Stimulated activated CD4-positive, alpha-beta T cell treated with anti-CD3 and anti-CD28 coated beads, Interleukin-12 subunit alpha, Interleukin-12 subunit beta, amount 100 ng/mL, for 4 hours (primary cell): ENCODE measurements around the gene REV1.
"Not testable (repeated sequence)": the region's sequence is repeated elsewhere in the genome, so short reads cannot be mapped to it uniquely, and the experiment has no call there.

Experiments used
- DNase-seq: peaks from one replicate; pipeline ENCODE4 v3.0.0-alpha.2; 2020

REV1 gene

DNA sequence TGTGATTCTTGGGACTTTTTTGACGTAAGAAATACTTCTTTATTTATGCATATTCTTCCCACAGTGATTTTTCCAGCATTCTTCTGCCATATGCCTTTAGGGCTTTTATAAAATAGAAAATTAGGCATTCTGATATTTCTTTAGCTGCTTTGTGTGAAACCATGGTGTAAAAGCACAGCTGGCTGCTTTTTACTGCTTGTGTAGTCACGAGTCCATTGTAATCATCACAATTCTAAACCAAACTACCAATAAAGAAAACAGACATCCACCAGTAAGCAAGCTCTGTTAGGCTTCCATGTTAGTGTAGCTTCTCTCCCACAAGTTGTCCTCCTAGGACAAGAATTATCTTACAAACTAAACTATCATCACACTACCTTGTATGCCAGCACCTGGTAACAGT lies 90.0 kb downstream of the REV1 start:
- no peak for DNase-seq

DNA sequence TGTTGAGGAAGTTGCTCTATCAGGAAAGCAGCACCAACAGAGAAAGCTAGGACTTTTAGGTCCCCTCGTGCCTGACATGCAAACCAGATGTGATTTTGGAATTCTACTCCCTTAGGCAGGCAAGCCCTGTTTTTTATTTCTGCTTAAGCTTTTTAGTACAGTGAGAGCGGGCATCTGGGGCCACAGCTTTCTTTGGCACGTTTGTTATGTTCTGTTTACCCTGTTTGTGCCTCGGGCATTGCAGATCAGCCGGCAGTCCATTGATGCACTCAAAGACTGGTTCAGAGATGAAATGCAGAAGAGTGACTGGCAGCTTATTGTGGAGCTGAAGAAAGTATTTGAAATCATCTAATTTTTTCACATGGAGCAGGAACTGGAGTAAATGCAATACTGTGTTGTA lies 90.8 kb downstream of the REV1 start:
- no peak for DNase-seq

DNA sequence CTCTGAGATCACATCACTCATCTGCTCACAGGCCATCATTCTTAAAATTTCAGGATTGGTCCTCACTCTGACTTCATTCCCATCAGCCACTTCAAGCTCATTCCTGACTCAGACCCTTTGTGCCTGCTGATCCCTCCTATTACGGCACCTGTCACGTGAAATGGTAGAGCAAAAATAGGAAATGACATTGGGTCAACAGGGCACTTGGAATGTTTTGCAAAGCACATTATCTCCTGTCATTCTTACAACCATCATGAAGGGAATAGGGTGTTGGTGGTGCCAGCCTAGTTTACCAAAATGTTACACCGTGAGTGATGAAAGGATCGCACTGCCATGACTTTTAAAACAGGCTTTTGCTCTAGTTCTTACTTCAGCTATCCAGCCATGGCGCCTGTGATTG lies 91.5 kb downstream of the REV1 start:
- no peak for DNase-seq

DNA sequence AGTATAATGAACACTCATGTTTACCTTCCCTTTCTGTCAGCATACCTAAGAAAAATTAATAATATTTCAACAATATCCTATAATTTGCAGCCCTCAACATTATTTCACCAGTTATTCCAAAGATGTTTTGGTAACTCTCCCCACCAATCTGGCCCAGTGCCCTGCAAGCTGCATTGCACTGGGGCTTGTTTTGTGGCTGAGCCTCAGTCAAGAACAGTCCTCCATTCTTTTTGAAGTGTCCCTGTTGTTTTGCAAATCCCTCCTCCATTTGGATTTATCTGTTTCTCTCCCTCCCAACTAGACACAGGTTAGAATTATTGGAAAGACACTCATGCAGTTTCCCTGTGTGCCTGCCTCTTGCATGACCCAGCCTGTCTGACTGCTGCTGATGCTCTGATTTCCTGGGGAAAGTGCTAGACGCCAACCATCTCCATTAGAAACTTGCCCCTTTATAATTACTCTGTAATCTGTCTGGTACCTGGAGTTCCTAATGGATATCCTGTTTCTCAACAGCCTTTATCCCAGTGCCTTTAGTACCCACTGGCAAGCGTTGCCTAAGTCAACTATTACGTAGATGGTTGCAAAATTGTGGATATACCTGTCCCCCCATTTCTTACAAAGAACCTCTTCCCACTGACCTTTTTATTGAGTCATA lies 92.4 kb downstream of the REV1 start:
- DNase-seq, result no peak

DNA sequence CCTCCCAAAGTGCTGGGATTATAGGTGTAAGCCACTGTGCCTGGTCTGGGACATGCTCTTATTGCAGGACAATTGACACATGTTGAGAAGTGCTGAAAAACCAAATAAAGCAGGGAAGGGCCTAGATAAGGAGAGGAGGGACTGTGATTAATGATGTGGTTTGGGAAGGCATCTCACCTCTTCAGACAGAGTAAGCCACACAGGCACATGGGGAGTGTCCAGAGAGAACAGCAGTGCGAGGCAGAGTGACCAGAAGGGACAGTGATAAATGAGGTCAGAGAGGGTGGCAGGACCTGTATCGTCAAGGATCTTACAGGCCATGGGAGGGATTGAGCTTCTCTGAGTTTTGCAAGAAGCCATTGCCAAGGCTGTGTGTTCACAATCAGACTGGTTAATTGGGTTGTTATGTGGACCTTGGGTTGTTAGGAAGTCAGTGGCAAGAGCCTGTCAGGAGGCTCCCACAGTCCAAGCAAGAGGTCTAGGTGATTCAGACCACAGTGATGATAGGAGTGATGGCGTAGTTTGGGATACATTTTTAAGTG lies 94.2 kb downstream of the REV1 start:
- DNase-seq, result no peak

DNA sequence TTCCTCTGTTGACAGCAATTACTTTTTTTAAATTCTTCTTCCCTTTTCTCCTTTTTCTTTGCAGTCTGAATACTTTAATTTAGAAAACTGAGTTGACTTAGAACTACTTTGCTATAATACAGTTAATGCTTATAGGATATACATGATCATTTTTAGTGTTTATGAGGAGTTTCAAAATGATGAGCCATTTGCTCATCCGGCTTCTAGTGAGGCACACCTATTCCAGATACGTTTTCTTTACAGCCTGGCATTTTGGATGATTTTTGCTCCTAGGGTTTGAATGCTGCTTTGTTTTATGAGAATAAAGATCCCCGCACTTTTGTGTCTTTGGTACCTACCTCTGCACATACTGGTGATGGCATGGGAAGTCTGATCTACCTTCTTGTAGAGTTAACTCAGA lies 99.9 kb downstream of the REV1 start:
- no peak for DNase-seq

DNA sequence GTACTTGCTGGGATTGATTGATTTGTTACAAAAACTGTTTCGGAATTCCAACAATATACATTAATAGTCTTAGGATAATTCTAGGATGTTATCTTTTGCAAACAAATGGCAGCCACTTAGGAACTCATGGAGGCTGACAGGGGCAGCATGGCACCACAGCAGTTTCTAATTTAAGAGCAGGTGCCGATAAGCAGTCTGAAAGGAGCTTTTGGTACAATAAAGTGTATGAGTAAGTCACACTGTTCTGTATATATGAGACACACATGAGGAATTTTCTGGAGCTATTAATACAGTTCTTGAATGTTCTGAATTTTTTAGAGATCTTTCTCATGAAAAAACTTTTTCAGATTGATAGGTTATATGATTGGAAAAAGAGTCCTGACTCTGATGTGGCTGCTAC lies 100.4 kb downstream of the REV1 start:
- DNase-seq, result no peak

DNA sequence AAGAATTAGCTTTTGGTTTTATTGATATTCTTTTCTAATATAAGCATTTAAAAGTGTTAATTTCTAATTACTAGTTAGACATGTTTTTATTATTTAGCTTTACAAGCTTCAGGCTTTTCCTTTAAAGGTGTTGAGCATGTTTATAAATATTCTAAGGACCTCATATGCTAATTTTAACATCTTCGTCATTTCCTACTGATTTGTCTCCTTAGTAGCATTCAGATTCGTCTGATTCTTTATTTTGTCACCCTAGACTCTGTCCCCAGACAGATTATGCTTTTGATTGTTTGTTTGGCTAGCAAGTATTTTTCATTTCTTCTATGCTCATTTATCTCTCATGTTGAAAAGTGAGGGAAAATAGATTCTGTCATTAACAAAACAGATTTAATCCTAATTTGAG lies 100.9 kb downstream of the REV1 start:
- no peak for DNase-seq

DNA sequence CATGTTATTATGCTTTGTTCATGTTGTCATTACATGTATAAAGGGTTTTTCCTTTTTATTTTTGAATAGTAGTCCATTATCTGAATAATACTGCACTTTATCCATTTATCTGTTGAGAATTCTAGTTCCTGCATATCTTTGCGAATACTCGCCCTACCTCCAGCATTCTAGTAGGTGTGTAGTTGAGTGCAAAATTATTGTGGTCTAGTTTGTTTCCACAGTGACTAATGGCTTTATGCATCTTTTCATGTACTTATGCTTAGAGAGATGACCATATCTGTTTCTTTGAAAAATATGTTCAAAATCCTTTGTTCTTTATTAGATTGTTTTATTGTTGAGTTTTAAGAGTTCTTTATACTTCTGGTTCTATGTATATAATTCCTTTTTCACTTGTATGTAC lies 103.8 kb downstream of the REV1 start:
- DNase-seq, result no peak

DNA sequence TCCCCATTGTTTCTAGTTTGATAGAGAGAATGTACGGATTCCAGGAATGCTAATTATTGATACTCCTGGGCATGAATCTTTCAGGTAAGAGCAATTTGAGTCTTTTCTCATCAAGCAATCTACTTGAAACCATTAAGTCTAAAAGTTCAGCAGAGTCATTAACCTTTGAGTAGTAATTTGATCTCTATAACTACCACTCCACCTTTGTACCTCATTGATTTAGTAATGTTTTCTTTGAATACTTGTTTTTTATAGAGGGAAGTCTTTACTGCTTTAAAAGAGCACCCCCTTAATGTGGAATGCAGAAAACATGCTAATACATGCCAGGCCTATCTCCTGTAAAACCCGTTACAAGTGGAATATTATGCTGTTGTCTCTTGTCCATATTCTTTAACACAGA lies 107.7 kb downstream of the REV1 start:
- no peak for DNase-seq

DNA sequence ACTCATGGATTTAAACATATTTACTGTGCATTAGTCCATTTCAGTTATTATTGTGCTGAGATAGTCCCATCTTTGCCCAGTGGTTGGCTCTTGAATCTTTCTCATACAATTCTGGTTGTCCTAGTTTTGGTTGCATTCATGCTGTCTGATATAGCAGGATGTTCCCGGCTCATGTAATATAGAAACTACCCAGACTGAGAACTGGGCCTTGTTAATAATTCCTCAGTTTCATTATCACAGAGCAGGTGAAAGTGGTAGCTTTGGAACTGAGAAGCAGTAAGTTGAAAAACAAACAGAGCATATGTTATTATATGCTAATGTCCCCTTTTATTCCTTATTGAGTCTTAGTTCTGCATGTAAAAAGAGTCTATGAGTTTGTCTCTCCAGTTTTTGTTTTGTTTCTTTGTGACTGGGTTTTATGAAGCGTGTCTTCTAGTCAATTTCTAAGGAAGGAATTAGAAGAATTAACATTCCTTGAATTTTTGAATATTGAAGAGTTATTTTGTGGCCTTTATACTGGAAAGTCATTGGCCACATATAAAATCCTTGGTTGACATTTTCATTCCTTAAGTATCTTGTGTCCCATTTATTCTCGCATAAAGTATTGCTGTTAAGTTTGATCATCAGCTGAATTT lies 109.3 kb downstream of the REV1 start:
- no peak for DNase-seq

DNA sequence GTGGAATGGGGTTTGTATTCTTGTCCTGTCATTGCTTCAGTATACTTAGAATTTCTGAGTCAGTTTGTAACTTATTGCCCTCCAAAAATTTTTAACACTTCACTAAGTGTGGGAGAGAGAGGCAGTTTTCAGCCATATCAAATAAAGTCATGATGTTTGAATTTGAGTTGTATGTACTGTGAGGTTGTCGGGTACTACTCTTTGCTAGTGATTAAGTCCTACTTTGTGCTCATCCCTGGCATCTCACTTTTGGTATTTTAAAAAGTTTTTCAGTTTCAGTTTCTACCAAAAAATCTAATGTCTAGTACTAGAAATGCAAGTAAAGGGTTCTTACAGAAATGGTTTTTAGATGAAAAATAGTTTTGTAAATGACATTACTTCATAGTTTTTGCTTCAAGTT lies 111.9 kb downstream of the REV1 start:
- no peak for DNase-seq

DNA sequence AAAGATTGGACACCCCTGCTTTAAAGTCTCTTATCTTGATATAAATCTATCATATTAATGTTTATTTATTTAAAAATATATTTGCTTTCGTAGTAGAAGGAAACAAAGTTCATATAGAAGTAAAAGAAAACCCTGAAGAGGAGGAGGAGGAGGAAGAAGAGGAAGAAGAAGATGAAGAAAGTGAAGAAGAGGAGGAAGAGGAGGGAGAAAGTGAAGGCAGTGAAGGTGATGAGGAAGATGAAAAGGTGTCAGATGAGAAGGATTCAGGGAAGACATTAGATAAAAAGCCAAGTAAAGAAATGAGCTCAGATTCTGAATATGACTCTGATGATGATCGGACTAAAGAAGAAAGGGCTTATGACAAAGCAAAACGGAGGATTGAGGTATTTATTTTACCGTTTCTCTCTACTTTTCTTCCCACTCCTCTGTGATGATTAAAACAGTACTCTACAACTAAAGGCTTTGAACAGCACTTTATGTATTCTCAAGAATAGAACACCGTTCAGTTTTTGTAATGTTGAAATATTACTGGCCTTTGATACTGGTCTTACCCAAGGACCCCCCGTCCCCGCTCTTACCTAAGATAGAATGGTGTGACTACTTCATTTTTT lies 113.5 kb downstream of the REV1 start:
- DNase-seq, result no peak

DNA sequence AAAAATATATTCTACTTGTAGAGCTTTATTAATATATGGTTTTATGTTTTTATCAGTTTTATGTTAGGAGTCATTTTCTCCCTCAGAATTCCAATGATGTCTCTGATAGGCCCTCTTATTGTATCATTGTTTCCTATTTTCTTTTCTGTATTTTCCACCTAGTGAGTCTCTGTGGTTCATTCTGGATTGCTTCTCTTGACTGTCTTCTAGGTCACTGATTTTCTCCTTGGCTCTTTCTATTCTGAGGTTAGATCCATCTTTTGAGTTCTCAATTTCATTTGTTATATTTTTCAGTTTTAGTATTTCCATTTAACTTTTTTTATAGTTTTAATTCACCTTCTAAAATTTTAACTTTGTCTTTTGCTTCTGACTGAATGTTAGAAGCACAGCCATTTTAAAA lies 115.1 kb downstream of the REV1 start:
- DNase-seq, result no peak

DNA sequence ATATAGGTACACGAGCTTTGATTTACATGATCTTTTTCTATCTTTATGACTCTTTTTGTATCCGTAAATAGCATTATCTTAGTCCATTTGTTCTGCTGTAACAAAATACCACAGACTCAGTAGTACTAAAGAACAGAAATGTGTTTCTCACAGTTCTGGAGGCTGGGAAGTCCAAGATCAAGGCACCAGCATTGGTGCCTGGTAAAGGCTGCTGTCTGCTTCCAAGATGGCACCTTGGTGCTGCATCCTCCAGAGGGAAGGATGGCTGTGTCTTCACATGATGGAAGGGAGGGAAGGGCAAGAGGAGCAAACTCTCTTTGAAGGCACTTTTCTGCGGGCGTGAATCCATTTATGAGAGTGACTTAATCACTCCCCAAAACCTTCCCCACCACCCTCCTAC lies 116.7 kb downstream of the REV1 start:
- no peak for DNase-seq

DNA sequence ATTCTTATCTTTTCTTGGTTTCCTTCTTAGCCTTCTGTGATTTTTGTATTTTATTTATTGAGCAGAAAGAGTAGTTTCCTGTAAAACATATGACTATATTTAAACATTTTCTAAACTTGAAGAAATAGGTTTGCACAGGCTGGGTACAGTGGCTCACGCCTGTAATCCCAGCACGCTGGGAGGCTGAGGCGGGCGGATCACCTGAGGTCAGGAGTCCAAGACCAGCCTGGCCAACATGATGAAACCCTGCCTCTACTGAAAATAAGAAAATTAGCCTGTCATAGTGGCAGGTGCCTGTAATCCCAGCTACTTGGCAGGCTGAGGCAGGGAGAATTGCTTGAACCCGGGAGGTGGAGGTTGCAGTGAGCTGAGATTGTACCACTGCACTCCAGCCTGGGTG lies 121.0 kb downstream of the REV1 start:
- not testable (repeated sequence) for DNase-seq

DNA sequence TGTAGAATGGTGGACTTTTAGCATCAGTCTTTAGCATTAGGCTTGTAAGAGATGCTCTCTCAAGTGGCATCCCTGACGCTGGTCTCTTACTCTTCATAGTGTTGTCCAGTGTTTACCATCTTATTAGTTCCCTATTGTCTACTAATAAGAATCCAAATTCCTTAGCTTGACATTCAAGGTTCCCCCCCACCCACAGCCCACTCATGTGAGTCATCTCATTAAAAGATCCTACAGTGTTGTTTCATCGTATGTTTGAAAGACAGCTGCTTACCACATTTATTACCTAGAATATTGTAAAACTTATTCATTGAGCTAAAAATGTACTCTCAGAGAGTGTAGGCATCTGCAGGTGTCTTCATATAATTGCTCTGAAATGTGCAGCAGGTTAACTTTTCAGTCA lies 124.2 kb downstream of the REV1 start:
- no peak for DNase-seq

DNA sequence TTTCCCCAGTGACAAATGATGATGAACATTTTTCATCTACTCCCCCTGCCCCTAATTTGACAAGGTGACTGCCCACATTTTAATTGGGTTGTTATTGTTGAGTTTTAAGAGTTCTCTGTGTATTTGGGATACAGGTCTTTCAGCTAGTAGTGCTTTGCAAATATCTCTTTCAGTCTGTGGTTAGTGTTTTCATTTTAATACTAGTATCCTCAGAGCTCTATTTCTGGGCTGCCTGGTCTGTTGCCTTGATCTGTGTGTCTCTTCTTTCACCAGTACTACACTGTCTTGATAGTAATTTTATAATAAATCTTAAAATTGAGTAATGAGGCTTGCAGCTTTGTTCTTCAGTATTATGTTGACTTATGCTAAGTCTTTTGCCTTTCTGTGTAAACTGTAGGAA lies 133.0 kb downstream of the REV1 start:
- no peak for DNase-seq

DNA sequence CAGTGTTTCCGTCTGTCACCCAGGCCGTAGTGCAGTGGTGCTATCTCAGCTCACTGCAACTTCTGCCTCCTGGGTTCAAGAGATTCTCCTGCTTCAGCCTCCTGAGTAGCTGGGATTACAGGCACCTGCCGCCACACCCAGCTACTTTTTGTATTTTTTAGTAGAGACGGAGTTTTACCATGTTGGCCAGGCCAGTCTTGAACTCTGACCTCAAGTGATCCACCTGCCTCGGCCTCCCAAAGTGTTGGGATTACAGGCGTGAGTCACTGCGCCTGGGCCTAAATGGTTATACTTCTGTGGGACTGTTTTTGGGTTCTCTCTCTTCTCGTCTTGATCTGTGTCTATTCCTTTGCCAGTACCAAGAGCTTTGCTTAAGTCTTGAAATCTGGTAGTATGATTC lies 135.0 kb downstream of the REV1 start:
- DNase-seq, result not testable (repeated sequence)

DNA sequence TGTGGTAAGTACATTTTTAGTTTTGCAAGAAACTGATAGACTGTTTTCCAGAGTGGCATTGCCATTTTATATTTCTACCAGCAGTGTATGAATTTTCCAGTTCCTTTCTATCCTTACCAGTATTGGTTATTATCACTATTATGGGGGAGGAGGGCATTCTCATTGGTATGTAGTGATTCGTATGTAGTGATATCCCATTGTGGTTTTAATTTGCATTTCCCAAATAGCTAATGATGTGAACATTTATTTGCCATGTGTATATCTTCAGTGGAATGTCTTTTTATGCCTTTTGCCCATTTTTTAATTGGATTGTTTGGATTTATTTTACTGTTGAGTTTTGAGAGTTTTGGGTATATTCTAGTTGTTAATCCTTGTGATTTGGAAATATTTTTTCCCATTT lies 135.7 kb downstream of the REV1 start:
- no peak for DNase-seq
